Ectodermal cell (in vitro differentiated cells): ENCODE results near the gene DES.

Experiments used
- H3K27ac ChIP-seq: 2 replicates; pipeline ENCODE4 v1.7.0; 2013; ENCODE audit warnings: mild to moderate bottlenecking, low read depth, low read length; ENCODE audit not compliant: insufficient read depth, poor library complexity, severe bottlenecking
- H3K27me3 ChIP-seq: 2 replicates; pipeline ENCODE4 v1.7.0; 2013; ENCODE audit warnings: mild to moderate bottlenecking, low read length; ENCODE audit not compliant: insufficient read depth, control insufficient read depth, poor library complexity, severe bottlenecking
- H3K36me3 ChIP-seq: one replicate; pipeline ENCODE4 v1.7.0; 2013; ENCODE audit warnings: low read length; ENCODE audit not compliant: control insufficient read depth, insufficient read depth
- H3K4me1 ChIP-seq: one replicate; pipeline ENCODE4 v1.7.0; 2013; ENCODE audit warnings: low read length; ENCODE audit not compliant: control insufficient read depth, insufficient read depth
- H3K4me3 ChIP-seq: 2 replicates; pipeline ENCODE4 v1.7.0; 2013; ENCODE audit warnings: low read depth, low read length, control low read depth; ENCODE audit not compliant: insufficient read depth
- H3K9me3 ChIP-seq: 2 replicates; pipeline ENCODE4 v1.7.0; 2013; ENCODE audit warnings: mild to moderate bottlenecking, low read length, moderate library complexity; ENCODE audit not compliant: control insufficient read depth
- WGBS, 2 experiments: methylation state at CpG; one replicate each; pipeline ENCODE4 v1.1.7; 2013; ENCODE audit warnings: missing lambda C conversion rate in 2 of 2; 5-methylcytosine and 5-hydroxymethylcytosine counted together

Gene DES

DNA sequence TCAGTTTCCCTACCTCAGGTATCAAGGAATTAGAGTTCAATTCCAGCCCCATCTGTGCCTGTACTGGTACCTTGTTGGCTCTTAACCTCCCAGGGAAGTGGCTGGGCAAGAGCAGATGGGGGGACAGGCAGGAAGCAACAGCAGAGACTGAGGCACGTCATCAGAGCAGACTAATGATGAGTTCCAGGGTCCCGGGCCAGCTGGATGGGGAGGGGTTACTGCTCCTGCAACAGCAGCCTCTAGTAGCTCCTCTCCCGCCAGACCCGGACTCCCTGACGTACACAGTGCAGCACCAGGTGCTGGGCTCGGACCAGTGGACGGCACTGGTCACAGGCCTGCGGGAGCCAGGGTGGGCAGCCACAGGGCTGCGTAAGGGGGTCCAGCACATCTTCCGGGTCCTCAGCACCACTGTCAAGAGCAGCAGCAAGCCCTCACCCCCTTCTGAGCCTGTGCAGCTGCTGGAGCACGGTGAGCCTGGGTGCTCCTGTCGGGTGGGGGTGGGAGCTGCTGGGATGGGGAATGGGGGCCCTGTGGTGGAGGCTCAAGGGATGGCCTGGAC is 54.5 kb downstream of the DES start:
- 93 to 95% methylated on average over 12 of the region's 12 CpGs for WGBS, 2 experiments
- Histone ChIP-seq H3K36me3 (no peaks in the 10 kb centered on the region), H3K9me3 (no peaks in the 10 kb centered on the region), H3K27ac (no peak overlapping the region), H3K4me1 (no peaks in the 10 kb centered on the region), H3K27me3 (no peaks in the 10 kb centered on the region), H3K4me3 (no peak overlapping the region)

DNA sequence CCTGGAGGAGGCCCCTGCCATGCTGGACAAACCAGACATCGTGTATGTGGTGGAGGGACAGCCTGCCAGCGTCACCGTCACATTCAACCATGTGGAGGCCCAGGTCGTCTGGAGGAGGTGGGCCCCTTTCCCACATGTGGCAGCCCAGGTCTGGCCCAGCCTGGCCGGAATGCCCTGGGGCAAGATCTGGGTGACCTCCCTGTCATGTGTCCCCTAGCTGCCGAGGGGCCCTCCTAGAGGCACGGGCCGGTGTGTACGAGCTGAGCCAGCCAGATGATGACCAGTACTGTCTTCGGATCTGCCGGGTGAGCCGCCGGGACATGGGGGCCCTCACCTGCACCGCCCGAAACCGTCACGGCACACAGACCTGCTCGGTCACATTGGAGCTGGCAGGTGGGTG is 55.3 kb downstream of the DES start:
- no peak overlapping the region for H3K4me3 ChIP-seq
- H3K4me1 ChIP-seq = no peaks in the 10 kb centered on the region
- no peaks in the 10 kb centered on the region for H3K9me3 ChIP-seq
- no peaks in the 10 kb centered on the region for H3K36me3 ChIP-seq
- H3K27me3 ChIP-seq = no peaks in the 10 kb centered on the region
- 93% methylated on average over 18 of the region's 18 CpGs for whole genome bisulfite sequencing, 2 experiments
- H3K27ac ChIP-seq = no peak overlapping the region

DNA sequence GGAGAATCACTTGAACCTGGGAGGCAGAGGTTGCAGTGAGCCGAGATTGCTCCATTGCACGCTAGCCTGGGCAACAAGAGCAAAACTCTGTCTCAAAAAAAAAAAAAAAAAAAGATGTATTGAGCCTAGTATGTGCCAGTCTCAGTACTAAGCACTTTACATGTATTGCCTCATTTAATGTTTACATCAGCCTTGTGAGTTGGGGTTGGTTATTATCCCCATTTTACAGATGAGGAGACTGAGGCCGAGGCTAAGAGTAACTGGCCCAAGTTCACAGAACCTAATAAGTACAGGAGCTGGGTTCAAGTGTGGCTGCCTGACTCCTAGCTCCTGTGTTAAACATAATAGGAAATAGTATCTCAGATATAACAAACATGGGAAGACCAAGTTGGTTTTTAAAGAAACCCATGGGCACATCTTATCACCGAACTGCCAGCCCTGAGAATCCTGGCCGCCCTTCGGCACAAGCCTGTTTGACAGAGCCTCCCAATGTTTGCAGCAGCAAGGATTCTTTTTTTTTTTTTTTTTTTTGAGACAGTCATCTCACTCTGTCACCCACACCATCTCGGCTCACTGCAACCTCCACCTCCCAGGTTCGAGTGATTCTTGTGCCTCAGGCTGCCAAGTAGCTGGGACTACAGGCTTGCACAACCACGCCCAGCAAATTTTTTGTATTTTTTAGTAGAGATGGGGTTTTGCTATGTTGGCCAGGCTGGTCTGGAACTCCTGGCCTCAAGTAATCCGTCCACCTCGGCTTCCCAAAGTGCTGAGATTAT is 56.3 kb downstream of the DES start:
- no peak overlapping the region for H3K4me3 ChIP-seq
- H3K27ac ChIP-seq = no peak overlapping the region
- H3K36me3 ChIP-seq = no peaks in the 10 kb centered on the region
- H3K27me3 ChIP-seq = no peaks in the 10 kb centered on the region
- 87 to 88% methylated on average over 11 of the region's 11 CpGs for WGBS, 2 experiments
- H3K9me3 ChIP-seq = no peaks in the 10 kb centered on the region
- H3K4me1 ChIP-seq = no peaks in the 10 kb centered on the region

DNA sequence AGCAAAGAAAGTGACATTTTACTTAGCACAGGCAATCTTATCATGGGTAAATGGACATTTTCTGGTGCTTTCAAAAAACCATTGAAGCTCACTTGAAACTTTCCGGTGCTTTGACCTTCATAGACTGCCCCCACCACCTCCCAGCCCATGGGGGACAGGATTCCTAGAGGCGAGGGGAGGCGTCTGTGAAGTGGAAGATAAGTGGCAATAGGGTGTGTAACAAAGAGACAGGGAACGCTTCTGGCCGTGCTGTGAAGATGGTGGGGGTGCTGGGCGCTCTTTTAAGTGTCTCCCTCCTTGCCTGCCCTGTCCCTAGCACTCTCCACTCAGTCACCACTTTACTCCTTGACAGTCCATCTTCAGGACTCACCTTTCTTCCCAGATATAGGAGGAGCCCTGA is 57.1 kb downstream of the DES start:
- H3K4me3 ChIP-seq = no peak overlapping the region
- H3K27me3 ChIP-seq = no peaks in the 10 kb centered on the region
- no peak overlapping the region for H3K27ac ChIP-seq
- H3K36me3 ChIP-seq = no peaks in the 10 kb centered on the region
- WGBS, 2 experiments = 82 to 87% methylated on average over 6 of the region's 6 CpGs
- no peaks in the 10 kb centered on the region for H3K9me3 ChIP-seq
- H3K4me1 ChIP-seq = no peaks in the 10 kb centered on the region

DNA sequence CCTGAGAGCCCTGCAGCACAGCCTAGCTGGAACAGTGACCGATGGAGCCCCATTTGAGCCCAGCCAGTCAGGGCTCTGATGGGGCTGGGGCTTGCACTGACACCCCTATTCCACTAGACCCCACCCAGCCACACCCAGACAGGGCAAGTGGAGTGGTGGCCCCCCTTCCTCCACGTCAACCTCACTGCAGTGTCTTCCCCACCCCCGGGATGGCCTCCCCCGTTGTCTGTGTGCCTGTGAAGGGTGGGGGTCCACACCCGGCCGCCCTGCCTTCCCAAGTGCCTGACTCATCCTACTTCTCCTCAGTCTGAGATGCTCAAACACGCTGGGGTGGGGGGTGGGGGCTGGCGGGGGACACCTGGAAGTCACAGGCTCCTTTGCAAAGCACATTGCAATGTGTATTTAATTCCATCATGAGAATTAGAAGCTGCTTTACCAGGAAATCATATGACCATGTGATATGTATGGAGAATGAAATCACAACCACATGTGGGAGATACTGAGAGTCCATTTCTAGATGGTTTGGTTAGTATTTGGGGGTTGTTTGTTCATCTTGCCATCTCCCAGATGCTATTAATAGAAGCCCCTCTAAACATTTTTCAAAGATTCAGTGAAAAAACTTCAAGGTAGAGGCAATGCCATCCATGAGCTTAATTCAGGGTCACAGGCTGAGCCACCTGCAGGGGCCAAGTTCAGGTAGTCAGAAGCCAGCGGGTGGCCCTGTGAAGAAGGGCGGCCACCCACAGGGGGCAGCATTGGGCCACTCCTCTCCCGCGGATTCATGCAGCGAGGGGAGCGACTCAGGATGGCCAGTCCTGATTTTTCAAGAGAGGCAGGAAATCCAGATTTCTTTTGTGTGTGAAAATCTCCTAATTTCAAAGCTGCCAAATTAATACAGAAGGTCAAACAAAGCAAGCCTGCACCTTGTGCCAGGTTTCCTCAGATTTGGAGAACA is 57.8 kb downstream of the DES start:
- peak overlapping the region; percentile 28 for H3K4me3 ChIP-seq
- no peaks in the 10 kb centered on the region for H3K27me3 ChIP-seq
- H3K4me1 ChIP-seq = no peaks in the 10 kb centered on the region
- H3K9me3 ChIP-seq = no peaks in the 10 kb centered on the region
- WGBS, 2 experiments = 37 to 40% methylated on average over 13 to 14 of the region's 14 CpGs
- H3K36me3 ChIP-seq = no peaks in the 10 kb centered on the region
- no peak overlapping the region for H3K27ac ChIP-seq
